ENCODE data around the gene CAPN10. TPM values are rescaled to one million over a fixed set of nuclear protein-coding genes. Genes with fewer than 3 reads are reported as not detected.
"Not testable (repeated sequence)": the region's sequence is repeated elsewhere in the genome, so short reads cannot be mapped to it uniquely, and the experiment has no call there.

The CAPN10 gene
- total RNA-seq, 3 donors from 2014 or later: 17.0 to 26.2 (median 25.5) TPM

GRCh38 chr2:240613781-240614180 is 27.2 kb downstream of the CAPN10 start:
- no peak overlapping the region for H3K4me3 ChIP-seq
- no peaks in the 10 kb centered on the region for H3K4me1 ChIP-seq
- H3K27me3 ChIP-seq: no peaks in the 10 kb centered on the region
- no peak overlapping the region for H3K27ac ChIP-seq
- intact Hi-C loops (cut with DNase I; ENCODE audit: low total_unique reads): no loop called here
- H3K36me3 ChIP-seq: no peaks in the 10 kb centered on the region
- TF ChIP-seq CTCF (IDR thresholded peaks at IDR 0.05) (no peak), POLR2A (IDR thresholded peaks at IDR 0.05) (no peak), POLR2AphosphoS5 (IDR thresholded peaks at IDR 0.05) (no peak)
- no peak for DNase-seq (ENCODE audit: low spot score in 2 of 2)
- H3K9me3 ChIP-seq: no peaks in the 10 kb centered on the region

DNA sequence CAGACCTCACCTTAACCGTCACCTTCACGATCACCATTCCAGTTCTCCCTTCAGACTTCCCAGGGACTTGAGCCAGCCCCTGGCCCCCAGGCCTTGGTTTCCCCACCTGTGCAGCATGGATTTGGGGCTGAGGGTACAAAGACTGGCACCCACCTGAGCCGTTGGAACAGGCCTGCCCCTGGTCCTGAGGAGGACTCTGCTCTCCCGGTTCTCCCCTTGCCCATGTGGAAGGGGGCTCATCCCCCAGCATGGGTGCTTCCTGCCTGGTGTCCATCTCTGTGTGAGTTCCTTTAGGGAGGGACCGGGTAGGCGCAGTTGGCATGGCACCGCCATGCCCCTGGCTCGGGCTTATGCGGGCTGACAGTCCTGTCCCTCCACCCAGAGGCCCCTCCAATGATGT is 27.9 kb downstream of the CAPN10 start:
- Histone ChIP-seq H3K4me1 (no peaks in the 10 kb centered on the region), H3K4me3 (no peak overlapping the region), H3K36me3 (no peaks in the 10 kb centered on the region), H3K27me3 (no peaks in the 10 kb centered on the region), H3K9me3 (no peaks in the 10 kb centered on the region), H3K27ac (no peak overlapping the region)
- TF ChIP-seq CTCF (IDR thresholded peaks at IDR 0.05) (no peak), POLR2A (IDR thresholded peaks at IDR 0.05) (no peak), POLR2AphosphoS5 (IDR thresholded peaks at IDR 0.05) (no peak)
- DNase-seq (ENCODE audit: low spot score in 2 of 2): peak in 1 of 2 donors; percentile 38
- intact Hi-C loops (cut with DNase I; ENCODE audit: low total_unique reads): no loop called here

GRCh38 chr2:240615396-240615795 is 28.9 kb downstream of the CAPN10 start:
- Histone ChIP-seq H3K4me1 (no peaks in the 10 kb centered on the region), H3K27me3 (no peaks in the 10 kb centered on the region), H3K9me3 (no peaks in the 10 kb centered on the region), H3K36me3 (no peaks in the 10 kb centered on the region), H3K27ac (no peak overlapping the region), H3K4me3 (no peak overlapping the region)
- TF ChIP-seq POLR2A (IDR thresholded peaks at IDR 0.05) (no peak), CTCF (IDR thresholded peaks at IDR 0.05) (no peak), POLR2AphosphoS5 (IDR thresholded peaks at IDR 0.05) (no peak)
- DNase-seq (ENCODE audit: low spot score in 2 of 2): no peak
- intact Hi-C loops (cut with DNase I; ENCODE audit: low total_unique reads): no loop called here

GRCh38 chr2:240615820-240616547 is 29.4 kb downstream of the CAPN10 start:
- Histone ChIP-seq H3K36me3 (no peaks in the 10 kb centered on the region), H3K27ac (no peak overlapping the region), H3K4me3 (no peak overlapping the region), H3K27me3 (no peaks in the 10 kb centered on the region), H3K9me3 (no peaks in the 10 kb centered on the region), H3K4me1 (no peaks in the 10 kb centered on the region)
- DNase-seq (ENCODE audit: low spot score in 2 of 2): no peak
- TF ChIP-seq POLR2AphosphoS5 (IDR thresholded peaks at IDR 0.05): no peak
- TF ChIP-seq POLR2A (IDR thresholded peaks at IDR 0.05): no peak
- TF ChIP-seq CTCF (IDR thresholded peaks at IDR 0.05): no peak
- intact Hi-C loops (cut with DNase I; ENCODE audit: low total_unique reads): no loop called here

- H3K4me3 ChIP-seq; H3K4me1 ChIP-seq; H3K36me3 ChIP-seq; DNase-seq (ENCODE audit: low spot score in 2 of 2); H3K9me3 ChIP-seq; intact Hi-C loops (cut with DNase I; ENCODE audit: low total_unique reads); H3K27ac ChIP-seq; H3K27me3 ChIP-seq: not testable (repeated sequence)
These were observed 30.5 kb downstream of the CAPN10 start for GRCh38 chr2:240616860-240617666.

Measured in breast epithelium (tissue), 4 donors.